ACC112 (cell line): ENCODE results near the gene CDK5R1.
A peak's percentile ranks its signal among the peaks of the same experiment; 100 is the strongest.

Experiments
- H2AFZ ChIP-seq: fragments of 200-600 bp; sonication (generic); one replicate; pipeline ENCODE4 v1.6.0; 2017; ENCODE audit warnings: antibody characterized with exemption, low read length; ENCODE audit not compliant: unreplicated experiment
- H3K27ac ChIP-seq: fragments of 200-600 bp; sonication (generic); 2 replicates; pipeline ENCODE4 v1.5.1; 2014; ENCODE audit warnings: low read depth, mild to moderate bottlenecking, antibody characterized with exemption, low read length, moderate library complexity
- H3K27me3 ChIP-seq: fragments of 200-600 bp; sonication (generic); 2 replicates; pipeline ENCODE4 v1.6.1; 2014; ENCODE audit warnings: mild to moderate bottlenecking, antibody characterized with exemption, low read length, moderate library complexity, mixed read lengths; ENCODE audit not compliant: insufficient read depth
- H3K36me3 ChIP-seq: fragments of 200-600 bp; sonication (generic); 2 replicates; pipeline ENCODE4 v1.6.1; 2016; ENCODE audit warnings: mild to moderate bottlenecking, antibody characterized with exemption, low read length, moderate library complexity, mixed read lengths; ENCODE audit not compliant: insufficient read depth
- H3K4me1 ChIP-seq: fragments of 200-600 bp; sonication (generic); one replicate; pipeline ENCODE4 v1.6.1; 2016; ENCODE audit warnings: low read length, mixed read lengths; ENCODE audit not compliant: insufficient read depth, unreplicated experiment, control insufficient read depth
- H3K4me3 ChIP-seq: fragments of 200-600 bp; sonication (generic); 2 replicates; pipeline ENCODE4 v1.5.1; 2014; ENCODE audit warnings: mild to moderate bottlenecking, low read depth, low read length
- H3K79me2 ChIP-seq: fragments of 200-600 bp; sonication (generic); one replicate; pipeline ENCODE4 v1.6.0; 2016; ENCODE audit warnings: low read length; ENCODE audit not compliant: control insufficient read depth, unreplicated experiment, insufficient read depth

CDK5R1 gene

DNA sequence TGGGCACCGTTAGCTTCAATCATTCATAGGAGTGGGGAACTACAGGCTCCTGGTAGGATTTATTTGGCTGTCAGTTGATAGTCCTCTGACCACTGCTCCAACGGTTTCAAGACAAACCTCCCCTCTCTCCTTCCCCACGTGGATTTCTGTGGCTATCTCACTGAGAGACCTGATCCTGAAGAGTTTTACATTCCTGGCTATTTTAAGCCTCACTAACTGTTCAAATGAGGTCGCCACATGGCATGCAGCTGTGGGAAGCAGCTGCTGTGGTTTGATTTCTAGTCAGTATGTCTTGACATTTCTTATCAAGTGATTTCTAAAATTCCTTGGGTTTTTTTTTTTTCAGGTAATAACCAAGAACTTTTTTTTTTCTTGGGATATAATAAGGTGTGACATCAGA is 38.3 kb downstream of the CDK5R1 start:
- Histone ChIP-seq H3K36me3 (no peaks in the 10 kb centered on the region), H2AFZ (no peak overlapping the region), H3K4me1 (peaks cover under 1% of the 10 kb centered on the region), H3K27ac (no peak overlapping the region), H3K4me3 (no peak overlapping the region), H3K79me2 (no peaks in the 10 kb centered on the region), H3K27me3 (no peaks in the 10 kb centered on the region)

DNA sequence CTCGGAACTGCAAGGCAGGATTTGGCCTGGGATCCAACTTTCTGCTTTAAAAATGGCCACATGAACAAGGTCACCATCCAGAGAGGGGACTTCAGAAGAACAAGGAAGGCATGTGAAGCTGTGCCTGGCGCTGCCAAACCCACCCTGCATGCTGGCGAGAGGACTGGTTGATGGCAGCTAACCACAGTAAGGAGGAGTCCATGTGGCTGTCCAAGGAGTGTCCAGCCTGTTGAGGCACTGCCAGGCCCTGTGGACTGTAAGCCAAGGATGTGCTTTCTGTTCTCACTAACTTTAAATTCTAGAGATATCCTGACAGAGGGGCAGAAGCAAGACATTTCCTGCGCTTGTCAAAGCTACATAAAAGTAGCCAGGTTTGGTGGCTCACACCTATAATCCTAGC is 40.4 kb downstream of the CDK5R1 start:
- Histone ChIP-seq H3K36me3 (no peaks in the 10 kb centered on the region), H3K27ac (no peak overlapping the region), H3K4me1 (no peaks in the 10 kb centered on the region), H3K79me2 (no peaks in the 10 kb centered on the region), H3K4me3 (no peak overlapping the region), H2AFZ (no peak overlapping the region), H3K27me3 (no peaks in the 10 kb centered on the region)

DNA sequence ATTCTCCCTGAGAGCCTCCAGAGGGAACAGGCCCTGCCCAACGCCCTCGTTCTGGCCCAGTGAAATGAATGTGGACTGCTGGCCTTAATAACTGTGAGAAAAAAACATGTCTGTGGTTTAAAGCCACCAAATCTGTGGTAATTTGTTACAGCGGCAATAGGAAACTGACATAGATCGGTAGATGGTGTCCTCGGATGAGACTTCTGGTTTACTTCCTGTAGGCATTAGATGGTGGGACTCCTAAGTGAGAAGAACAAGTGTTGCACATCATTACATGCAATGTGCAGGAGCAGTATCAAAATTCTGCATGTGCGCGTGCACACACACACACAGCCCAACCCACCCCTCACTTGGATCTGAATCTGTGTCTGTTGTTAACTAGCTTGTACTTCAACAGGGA is 42.0 kb downstream of the CDK5R1 start:
- Histone ChIP-seq H3K36me3 (no peaks in the 10 kb centered on the region), H3K79me2 (no peaks in the 10 kb centered on the region), H3K27ac (no peak overlapping the region), H3K4me3 (no peak overlapping the region), H3K27me3 (no peaks in the 10 kb centered on the region), H2AFZ (no peak overlapping the region), H3K4me1 (no peaks in the 10 kb centered on the region)

DNA sequence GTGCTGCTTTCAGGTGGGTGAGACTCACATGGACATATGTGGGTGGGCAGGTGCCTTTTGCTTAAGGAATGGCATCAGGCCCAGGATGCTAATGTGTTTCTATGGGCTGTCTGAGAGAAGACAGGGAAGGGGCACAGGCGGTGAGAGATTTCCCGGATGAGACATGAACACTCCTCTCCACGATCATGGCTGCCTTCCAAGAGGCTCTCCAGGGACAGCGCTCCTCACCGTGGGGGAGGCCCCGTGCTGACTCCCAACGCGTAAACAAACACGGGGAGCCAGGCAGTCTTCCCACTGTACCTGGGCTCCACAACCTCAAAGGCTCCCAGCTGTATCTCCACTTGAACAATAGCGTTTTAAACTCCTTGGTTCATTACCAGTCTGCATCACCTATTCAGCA is 42.8 kb downstream of the CDK5R1 start:
- no peaks in the 10 kb centered on the region for H3K27me3 ChIP-seq
- no peak overlapping the region for H3K27ac ChIP-seq
- H3K4me3 ChIP-seq, result no peak overlapping the region
- H2AFZ ChIP-seq, result no peak overlapping the region
- no peaks in the 10 kb centered on the region for H3K4me1 ChIP-seq
- no peaks in the 10 kb centered on the region for H3K36me3 ChIP-seq
- no peaks in the 10 kb centered on the region for H3K79me2 ChIP-seq

DNA sequence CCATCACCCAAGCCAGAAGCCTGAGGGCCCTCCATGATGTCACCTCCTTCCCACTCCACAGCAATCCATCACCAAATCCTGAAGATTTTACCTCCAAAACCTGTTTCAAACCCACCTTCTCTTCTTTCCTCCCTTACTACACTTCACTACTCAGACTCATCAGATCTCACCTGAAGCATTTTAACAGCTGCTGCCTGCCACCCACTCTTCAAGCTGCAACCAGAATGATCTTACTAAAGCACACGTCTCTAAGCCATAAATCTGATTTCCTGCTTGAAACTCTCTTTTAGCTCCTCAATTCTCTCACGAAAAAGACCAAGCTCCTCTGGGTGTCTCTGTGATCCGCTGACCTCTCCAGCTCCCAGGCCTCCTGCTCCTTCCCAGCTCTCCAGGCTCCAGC is 46.5 kb downstream of the CDK5R1 start:
- H3K4me3 ChIP-seq, result no peak overlapping the region
- H3K4me1 ChIP-seq, result peaks cover 10% of the 10 kb centered on the region
- no peak overlapping the region for H2AFZ ChIP-seq
- no peaks in the 10 kb centered on the region for H3K79me2 ChIP-seq
- no peaks in the 10 kb centered on the region for H3K36me3 ChIP-seq
- H3K27me3 ChIP-seq, result no peaks in the 10 kb centered on the region
- H3K27ac ChIP-seq, result no peak overlapping the region

DNA sequence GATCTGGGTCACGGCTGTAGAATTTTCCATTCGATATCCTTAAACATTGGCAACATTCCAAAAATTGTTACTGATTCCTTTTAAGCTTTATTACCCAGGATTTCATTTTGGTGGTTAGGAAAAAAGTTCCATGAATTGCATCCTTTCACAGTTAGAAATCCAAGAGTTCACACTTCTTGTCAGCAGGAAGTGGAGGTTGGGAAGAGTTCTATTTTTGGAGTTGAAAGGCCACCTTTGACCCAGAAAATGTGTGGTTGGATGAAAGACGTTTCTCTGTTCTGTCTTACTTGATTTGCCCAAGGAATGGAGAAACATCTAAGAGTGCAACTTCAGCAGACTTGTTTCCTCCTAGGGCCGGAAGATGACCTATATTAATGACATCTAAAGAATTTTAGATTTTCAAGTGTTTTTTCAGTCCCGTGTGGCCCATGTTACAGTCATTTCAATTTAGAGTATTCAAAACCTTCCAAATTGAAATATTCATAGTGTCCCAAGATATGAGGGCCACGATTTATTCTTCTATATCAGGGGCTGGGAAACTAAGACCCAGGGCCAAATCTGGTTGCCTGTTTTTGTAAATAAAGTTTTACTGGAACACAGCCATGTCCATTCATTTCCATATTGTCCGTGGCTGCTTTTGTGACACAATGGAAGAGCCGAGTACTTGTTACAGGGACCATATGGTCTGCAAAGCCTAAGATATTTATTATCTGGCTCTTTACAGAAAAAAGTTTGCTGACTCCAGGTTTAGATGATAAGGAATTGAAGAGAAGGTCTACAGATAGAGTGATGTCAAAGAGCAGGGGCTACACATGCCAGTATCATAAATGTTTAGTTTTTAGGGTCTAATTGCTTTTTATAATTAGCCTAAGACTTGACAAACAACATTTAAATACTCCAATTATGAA is 50.2 kb downstream of the CDK5R1 start:
- H3K4me1 ChIP-seq, result peaks cover 10% of the 10 kb centered on the region
- no peaks in the 10 kb centered on the region for H3K36me3 ChIP-seq
- peak overlapping the region; percentile 2; the same call in 1 of the 2 replicates for H3K27ac ChIP-seq
- no peak overlapping the region for H2AFZ ChIP-seq
- H3K4me3 ChIP-seq, result peak overlapping the region; percentile 33; the same call in 1 of the 2 replicates
- H3K27me3 ChIP-seq, result no peaks in the 10 kb centered on the region
- no peaks in the 10 kb centered on the region for H3K79me2 ChIP-seq
